Gastroesophageal sphincter (tissue), 3 donors: ENCODE data around the gene FASN.

Experiments used
- EP300 ChIP-seq: sonication (generic); formaldehyde crosslinking; IDR thresholded peaks from one replicate; pipeline ENCODE4 v1.6.1; 2017; ENCODE audit warnings: antibody characterized with exemption, mild to moderate bottlenecking
- POLR2A ChIP-seq, 2 donors: fragments of 450-650 bp; IDR thresholded peaks; one replicate each; pipeline ENCODE4 v1.6.1; 2017; ENCODE audit warnings: antibody characterized with exemption in 2 of 2, mild to moderate bottlenecking in 2 of 2, moderate library complexity in 1 of 2
- POLR2AphosphoS5 ChIP-seq: sonication (generic); formaldehyde crosslinking; IDR thresholded peaks from one replicate; pipeline ENCODE4 v1.6.1; 2017; ENCODE audit warnings: antibody characterized with exemption
- TF ChIP-seq, protein P1 (sequence below), 4 experiments: fragments of 200-600 bp in 2 of 4; fragments of 450-650 bp in 2 of 4; sonication (generic) in 1 of 4; IDR thresholded peaks; one replicate each; pipeline ENCODE4 v1.5.1; 2017 to 2019; ENCODE audit warnings: antibody characterized with exemption in 4 of 4, mild to moderate bottlenecking in 2 of 4, moderate library complexity in 2 of 4

DNA sequence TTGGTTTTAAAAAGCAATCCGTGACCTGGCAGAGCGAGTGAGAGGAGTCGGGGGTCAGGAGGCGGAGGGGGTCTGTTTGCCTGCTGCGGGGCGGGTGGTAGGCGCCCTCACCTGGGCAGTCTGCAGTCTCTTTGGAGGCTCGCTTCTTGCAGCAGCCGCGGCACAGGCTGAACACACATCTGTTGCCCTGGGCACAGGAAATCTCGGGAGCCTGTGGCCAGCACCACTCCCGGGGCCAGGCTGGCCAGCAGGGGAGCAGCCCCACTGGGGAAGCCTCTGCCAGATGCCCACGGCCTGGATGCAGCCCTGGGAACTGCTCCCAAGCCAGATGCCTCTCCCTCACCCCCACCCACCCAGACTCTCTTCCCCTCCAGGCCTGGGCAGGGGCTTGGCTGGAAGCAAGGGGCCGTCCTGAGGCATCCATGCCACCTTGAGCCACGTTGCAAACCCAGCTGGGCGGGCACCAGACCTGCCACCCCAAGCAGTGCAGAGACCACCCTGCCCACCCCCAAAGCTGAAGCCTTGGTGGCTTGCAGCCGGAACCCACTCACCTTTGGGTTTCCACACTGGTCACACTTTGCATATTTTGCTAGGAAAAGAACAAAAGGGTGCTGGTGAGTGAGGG lies 39.7 kb downstream of the FASN start:
- TF ChIP-seq, protein P1, sequence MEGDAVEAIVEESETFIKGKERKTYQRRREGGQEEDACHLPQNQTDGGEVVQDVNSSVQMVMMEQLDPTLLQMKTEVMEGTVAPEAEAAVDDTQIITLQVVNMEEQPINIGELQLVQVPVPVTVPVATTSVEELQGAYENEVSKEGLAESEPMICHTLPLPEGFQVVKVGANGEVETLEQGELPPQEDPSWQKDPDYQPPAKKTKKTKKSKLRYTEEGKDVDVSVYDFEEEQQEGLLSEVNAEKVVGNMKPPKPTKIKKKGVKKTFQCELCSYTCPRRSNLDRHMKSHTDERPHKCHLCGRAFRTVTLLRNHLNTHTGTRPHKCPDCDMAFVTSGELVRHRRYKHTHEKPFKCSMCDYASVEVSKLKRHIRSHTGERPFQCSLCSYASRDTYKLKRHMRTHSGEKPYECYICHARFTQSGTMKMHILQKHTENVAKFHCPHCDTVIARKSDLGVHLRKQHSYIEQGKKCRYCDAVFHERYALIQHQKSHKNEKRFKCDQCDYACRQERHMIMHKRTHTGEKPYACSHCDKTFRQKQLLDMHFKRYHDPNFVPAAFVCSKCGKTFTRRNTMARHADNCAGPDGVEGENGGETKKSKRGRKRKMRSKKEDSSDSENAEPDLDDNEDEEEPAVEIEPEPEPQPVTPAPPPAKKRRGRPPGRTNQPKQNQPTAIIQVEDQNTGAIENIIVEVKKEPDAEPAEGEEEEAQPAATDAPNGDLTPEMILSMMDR (IDR thresholded peaks at IDR 0.05): no peak
- TF ChIP-seq POLR2AphosphoS5 (no peak), POLR2A (IDR thresholded peaks at IDR 0.05) (no peak), EP300 (no peak)
